Tongue (tissue), 2 donors: ENCODE measurements around the gene PRR29. TPM values are rescaled to one million over a fixed set of nuclear protein-coding genes. Genes with fewer than 3 reads are reported as not detected.
A peak's percentile ranks its signal among the peaks of the same experiment; 100 is the strongest.

Experiments used
- DNase-seq: peaks from one replicate; pipeline ENCODE4 v3.0.0-alpha.2; 2015
- total RNA-seq: library from RNA; depleted of rRNA; stranded (reverse); fragments of >200 nt; gene quantifications from one replicate; pipeline ENCODE4 v1.2.3, GENCODE V29; 2014

PRR29 gene
- 1.3 TPM for total RNA-seq

DNA sequence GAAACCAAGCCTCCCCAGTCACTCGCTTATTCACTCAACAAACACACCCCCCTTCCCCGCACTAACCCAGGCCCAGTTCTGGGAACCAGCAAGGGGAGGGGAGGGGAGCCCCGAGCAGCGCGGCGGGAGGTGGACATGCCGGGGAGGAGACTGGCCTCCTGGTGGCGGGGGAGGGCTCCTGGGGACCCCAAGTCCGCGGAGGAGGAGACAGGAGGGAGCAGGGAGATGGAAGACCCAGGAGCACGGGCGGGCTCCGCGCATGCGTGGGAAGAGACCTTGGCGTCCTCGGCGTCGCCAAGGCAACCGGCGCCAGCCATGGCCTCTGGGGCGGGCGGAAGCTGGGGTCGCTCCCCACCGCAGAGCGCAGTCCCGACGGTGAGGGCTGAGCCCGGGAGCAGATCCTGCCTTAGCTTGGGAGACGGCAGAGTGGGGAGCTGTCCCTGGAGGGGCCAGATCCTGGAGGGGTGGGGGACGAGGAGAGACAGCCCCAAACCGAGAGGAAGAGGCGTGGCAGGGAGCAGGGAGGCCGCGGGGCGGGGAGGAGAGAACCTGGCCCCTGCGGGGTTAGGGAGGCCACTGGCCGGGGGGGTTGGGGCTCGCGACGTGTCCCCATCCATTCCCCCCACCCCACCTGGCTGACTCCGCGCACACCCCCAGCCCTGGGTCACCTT lies at the start of gene PRR29:
TSS of gene PRR29 (plus strand) at position 302 of the 671 bp plus-strand sequence. CDS start at position 316, 14 bp downstream.
- DNase-seq, result peak; percentile 90

DNA sequence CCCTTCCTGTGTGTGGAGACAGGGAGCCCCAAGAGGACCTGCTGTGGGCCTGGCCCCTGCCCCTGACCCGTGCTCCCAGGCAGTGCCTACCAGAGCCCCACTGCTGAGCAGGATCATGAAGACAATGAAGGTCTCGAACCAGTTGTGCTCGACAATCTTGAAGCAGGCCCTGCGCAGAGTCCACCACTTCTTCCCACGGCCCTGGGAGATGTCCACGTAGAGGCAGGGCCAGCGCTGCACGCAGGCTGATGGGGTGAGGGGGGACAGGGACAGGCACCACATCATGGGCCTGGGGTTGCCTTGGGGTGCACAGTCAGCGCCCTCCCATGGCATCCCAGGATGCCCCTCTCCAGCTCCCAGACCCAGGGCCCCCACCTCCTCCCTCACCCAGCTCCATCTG lies 49.6 kb upstream of the PRR29 start:
- no peak for DNase-seq

DNA sequence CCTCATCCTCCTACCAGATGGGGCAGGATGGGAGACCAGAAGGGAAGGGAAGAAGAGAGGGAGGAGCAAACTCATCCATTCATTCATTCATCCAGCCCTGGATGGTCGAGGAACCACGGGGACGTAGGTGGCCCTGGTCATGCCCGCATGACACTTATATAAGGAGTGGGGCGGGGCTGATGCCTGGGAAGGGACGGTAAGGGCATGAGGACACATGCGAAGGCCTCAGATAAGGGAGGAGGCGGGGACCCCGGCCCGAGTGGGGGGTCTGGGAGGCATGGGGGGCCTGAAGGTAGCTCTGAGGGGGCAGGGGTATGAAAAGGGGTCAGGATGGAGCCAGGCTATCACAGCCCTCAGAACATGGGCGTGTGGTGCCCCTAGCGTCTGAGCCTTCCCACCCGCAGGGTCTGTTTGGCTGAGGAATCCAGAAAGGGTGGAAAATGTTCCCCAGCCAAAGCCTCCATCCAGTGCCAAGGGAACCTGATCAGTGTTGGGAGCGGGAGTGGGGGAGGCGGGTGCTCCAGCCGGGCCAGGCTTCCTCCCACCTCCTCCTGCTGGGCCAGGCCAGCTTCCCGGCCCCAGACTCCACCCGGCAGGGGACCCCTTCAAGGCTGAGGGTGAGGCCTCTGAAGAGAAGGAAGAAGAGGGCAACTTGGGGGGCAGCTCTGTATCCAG lies 48.4 kb upstream of the PRR29 start:
- peak; percentile 87 for DNase-seq

DNA sequence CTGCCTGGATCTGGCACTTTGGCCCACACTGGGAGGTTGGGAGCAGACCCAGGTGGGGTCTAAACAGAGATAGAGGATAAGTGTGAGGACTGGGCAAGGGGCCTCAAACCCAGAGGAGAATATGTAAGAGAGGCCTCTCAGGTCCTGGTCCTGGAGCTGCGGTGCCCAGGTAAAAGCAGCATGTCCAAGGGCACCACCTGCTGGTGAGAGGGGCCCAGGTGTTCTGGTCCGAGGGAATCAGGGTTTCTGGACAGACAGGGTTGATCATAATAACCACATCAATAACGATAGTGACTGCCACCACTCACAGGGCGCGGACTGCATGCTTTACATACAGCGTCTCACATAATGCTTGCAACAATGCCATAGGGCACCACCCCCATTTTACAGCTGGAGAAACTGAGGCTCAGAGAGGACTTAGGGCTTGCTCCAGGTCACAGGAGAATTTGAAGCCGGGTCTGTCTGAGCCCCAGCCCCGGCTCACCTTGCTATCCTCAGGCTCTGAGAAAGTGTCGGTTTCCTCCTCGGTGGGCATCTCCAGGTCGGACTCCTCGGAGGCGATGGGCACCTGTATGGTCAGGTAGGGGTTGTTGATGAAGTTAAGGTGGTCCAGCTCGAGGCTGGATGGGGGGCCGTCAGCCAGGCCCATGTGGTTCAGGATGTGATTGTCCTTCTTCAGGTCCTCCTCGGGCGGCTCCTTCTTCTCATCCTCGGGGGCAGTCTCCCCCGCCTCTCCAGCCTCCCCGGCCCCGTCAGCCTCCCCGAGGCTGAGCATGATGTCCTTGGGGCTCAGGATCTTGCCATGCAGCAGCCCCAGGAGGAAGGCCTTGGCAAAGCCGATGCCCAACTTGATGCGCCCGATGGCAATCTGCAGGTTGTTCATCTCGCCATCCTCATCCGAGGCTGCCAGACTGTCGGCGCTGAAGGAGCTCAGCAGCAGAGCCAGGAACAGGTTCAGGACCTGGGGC lies 46.9 kb upstream of the PRR29 start:
- no peak for DNase-seq

DNA sequence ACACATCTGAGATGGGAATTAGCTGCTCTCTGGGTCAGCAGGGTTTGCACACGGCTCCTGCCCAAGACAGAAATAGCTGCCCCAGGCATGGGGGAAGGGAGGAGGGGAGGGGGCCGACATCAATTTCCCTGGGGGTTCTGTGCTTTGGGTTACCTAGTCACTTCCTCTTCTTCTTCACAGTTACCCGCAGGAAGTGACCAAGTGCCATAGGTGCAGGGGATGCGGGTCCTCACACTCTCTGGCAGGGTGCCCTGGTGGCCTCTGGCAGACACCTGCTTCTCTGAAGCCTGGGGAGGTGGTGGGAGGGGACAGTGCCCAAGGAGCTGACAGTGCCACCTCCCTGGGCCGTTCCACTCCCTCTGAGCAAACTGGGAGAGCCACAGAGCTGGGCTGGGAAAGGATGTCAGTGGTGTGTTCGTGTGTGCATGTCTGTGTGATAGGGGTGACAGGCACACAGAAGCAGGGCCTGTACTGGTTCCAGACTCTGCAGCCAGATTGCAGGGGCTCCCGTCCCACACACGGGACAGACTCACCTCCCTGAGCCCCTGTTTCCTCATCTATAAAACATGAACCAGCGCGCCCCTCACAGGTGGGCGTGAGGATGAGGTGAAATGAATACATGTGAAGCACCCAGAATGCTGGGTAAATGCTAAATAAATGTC lies 43.6 kb upstream of the PRR29 start:
- DNase-seq, result peak; percentile 41

DNA sequence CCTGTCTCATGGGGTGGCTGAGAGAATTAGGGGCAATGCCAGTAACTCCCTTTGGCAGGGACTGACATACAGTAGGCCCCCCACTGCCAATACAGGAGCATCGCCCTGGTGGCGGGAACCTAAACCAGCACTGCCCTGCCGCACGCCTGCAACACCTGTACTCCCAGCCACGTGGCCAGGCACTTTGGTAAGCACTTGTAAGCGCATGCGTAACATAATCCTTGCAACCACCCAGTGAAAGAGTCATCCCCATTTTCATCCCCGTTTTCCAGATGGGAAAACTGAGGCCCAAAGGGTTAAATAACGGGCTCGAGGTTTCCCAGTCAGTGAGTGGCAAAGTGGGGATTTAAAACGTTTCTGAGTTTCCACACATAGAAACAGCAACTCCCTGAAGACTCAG lies 42.9 kb upstream of the PRR29 start:
- no peak for DNase-seq

DNA sequence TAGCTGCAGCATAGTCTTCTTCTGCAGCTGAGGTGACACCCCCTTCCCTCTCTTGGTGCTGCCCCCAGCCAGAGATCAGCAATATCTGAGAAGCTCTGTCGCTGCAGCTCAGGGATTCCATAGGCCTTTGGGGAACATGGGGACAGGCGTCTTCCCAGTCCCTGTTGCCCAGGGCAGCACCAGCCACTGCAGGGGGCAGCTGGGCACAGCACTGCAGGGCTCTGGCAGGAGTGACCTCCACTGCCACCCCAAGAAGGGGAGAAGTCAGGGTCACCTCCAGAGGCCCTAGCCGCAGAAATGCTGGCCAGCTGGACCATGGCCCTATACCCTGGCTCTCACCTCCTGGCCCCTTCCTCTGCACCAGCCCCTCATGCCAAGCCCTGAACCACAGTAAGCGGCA lies 42.4 kb upstream of the PRR29 start:
- no peak for DNase-seq

DNA sequence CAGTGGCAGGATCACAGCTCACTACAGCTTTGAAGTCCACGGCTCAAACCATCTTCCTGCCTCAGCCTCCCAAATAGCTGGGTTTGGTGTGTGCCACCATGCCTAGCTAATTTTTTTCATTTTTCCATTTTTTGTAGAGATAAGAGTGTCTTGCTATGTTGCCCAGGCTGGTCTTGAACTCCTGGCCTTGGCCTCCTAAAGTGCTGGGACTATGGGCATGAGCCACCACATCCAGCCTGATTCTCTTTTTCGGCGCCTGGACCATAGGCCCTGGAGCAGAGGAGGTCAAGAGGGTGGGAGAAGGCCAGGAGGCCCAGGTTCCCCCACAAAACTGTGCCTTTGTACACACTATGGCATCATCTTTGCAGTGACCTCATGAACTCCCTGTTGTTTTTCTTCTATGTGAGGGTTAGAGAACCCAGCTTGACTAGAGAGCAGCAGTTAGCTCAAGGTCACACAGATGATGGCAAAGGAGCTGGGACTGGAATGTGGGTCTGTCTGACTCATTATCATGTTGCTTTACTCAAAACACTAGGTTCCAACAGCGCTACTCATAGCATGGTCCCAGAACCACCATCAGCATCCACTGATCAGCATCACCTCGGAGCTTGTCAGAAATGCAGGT lies 41.7 kb upstream of the PRR29 start:
- DNase-seq, result no peak

DNA sequence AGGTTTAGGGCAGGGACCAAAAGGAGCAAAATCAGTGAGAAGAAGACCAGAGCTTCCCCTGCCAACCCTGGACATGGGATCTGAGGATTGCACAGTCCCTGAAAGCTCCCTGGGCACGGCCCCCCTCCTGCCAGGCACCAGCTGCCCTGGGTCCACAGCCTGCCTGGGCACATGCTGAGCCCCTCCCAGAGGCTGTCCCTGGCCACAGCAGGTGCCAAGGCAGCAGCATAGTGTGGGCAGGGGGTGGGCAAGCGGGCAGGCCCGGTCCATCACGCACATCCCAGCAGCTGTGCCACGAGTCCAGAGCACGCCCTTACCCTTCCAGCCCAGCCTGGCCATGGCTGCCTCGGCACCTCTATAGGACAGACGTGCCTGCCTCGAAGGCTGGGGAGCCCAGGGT lies 38.1 kb upstream of the PRR29 start:
- DNase-seq, result peak; percentile 89

DNA sequence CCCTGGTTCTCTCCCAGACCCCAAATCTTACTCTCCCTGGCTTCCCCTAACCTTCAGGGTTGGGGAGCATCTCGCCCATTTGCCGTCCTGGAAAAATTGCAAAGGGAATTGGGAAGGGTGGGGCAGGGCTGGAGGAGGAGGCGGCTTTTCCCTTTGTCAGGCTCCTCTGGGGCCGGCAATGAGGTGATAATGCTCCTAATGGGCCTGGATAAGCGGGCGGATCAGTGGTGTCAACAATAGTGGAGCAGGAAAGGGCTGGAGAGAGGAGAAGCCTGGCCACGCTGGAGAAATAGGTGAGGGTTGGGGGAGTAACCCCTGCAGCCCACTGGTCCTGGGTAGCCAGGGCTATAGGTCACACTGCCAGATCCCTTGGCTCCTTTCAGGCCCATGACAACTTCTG lies 37.7 kb upstream of the PRR29 start:
- no peak for DNase-seq

DNA sequence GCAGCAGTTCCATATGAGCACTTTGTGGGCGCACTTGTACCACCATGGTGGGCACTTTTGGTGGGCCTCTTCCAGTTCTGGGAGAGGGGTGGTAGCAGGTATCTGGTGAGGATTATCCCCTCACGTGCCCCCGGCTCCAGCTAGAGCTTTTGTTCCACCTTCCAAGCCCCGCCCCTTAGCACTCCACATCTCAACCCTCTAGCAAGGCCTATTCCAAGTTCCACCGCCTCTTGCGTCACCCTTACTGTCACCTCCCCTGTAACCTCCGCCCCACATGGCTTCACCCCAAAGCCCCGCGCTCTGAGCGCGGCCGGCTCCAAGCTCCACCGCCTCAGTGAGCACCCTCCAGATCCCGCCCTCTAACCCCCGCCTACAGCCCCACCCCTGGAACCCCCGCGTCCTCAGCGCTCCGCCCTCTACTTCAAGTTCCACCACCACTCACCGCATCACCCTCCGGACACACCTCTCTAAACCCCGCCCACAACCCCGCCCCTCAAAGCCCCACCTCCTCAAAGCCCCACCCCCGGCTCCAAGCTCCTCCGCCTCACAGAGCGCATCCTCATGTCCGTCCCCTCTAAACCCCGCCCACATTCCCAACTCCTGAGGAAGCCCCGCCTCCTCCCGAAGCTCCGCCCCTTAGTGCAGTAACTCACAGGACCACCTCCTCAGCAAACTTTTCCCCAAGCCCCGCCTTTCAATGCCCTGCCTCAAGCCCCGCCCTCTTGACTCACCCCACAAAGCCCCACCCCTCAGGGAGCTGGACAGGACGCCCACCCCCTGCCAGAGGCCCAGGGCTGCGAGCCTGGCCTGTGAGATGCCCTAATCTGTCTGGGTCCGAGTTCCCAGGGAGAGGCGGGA lies 36.6 kb upstream of the PRR29 start:
- peak; percentile 72 for DNase-seq

DNA sequence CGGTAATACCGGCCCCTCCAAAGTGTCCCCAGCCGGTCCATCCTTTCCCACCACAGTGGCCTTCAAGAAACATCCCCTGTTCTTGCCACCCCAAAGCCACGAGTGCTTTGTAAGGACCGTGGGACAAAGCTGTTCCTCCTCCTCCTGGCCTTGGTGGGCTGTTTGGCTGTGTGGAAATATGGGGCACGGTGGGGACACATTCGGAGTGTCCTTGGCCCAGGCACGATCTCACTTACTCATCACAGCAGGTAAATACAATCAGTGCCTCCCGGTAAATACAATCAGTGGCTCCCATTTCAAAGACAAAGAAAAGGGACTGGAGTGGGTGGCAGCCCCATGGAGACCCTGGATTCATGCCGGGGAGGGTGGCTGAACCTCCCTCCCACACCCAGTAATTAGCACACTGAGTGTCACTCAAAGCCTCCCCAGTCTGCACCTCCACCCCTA lies 35.8 kb upstream of the PRR29 start:
- DNase-seq, result no peak

DNA sequence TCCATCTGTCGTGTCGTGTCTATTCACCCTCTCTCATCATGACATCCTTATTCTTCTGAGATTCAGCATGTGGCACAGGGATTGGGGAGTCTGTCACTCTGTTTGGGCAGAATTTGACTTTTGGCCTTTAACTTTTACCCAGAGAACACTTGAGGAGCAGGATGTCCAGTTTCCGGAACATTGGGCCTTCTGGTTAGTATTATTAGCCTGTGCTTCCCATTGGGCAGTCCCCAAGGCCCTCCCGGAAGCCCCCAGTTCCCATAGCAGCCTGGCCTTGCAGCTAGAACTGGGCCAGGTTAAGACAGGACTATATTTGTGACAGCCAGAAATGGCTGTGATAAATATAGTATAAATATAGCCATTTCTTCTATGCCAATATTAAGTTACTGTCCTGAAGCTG lies 35.0 kb upstream of the PRR29 start:
- DNase-seq, result no peak

DNA sequence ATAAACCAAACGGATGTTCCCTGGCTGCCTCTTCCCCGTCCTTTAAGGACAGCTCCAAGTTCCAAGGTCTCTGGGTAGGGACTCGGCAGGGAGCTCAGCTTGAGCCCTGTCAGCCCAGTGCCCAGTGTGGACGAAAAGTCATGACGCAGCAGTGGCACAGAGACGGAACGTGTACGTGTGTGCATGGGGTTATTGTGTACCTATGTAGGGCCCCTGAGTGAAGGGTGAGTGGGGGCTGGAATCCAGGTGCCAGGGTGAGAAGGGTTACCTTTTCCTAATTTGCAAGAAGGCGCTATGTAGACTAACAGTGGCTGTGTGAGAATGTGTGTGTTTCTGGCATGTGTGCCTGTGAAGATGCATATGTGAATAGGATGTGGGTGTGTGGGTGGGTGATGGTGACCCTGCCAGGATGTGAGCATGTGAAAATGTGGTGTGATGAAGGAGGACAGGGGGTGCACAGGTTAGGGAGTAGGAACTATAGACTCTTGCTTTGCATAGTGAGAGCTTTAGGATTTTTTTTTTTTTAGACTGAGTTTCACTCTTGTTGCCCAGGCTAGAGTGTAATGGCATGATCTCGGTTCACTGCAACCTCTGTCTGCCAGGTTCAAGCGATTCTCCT lies 31.4 kb upstream of the PRR29 start:
- DNase-seq, result no peak

DNA sequence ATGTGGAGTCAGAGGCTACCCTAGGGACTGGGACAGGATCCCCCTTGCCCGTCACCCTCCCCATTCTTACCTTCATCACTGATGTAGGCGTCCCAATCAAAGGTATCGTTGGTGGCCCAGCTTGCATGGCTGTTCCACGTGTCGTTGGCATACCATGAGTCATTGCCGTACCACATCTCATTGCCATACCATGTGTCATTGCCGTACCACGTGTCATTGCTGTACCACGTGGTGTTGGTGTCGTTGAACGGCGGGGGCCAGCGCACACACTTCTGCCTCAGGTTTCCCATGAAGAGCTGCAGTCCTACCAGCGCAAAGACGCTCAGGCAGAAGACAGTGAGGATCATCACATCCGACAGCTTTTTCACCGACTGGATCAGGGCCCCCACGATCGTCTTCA lies 30.2 kb upstream of the PRR29 start:
- DNase-seq, result no peak

DNA sequence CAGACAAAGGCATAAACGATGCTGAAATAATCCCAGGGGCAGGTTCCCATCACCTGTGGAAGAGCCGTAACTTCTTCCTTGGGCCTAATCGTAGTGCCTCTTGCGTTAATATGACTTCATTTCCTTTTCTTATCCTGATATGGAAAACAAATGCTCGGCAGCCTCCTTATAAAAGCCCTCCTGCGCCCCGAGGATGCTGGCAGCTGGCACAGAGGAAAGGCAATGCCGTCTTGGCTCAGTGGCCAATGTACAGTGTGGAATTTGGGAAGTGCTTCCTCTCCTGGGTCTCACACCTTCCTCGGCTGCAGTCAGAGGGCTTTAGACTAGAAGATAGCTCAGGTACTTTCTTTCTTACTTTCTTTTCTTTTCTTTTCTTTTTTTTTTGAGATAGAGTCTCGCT lies 28.9 kb upstream of the PRR29 start:
- DNase-seq, result no peak

DNA sequence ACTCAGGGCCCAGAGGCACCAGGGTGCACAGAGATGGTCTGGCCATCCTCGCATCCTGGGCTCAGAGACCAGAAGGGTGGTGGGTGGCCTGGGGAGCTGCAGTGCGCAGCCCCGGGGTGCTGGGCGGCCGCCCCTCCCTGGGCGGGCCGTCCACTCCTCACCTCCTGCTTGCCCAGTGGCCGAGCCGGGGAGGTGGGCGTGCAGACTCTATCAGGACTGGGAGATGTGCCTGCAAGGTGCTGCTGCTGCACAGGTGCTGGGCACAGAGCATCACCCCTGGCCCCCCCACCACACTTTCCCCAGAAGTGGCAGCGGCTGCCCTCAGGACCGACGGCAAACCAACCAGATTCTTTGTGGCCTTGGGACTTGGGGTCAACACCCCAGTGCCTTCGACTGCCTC lies 25.4 kb upstream of the PRR29 start, which contains the start of gene SCN4A:
TSS of gene SCN4A (minus strand) at position 123 of the 400 bp plus-strand sequence. CDS start at position 46, 77 bp downstream.
- no peak for DNase-seq

DNA sequence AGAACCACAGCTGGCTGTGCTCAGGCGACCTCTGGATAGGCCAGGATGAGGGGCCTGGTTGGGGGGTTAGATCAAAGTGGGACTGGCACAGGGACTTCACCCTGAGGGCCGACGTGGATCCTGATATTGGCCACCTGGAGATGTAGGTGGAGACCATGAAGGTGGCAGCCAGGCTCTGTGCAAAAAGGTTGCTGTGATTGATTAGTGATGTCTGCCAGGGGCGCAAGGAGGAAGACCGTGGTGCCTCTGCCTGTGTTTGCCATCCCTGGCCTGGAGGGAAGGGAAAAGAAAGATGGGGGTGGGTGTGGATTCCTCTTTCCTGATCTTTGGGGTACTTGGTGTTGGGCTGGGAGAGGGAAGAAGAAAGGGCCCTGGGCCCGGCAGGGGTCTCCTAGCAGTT lies 24.9 kb upstream of the PRR29 start:
- DNase-seq, result no peak

DNA sequence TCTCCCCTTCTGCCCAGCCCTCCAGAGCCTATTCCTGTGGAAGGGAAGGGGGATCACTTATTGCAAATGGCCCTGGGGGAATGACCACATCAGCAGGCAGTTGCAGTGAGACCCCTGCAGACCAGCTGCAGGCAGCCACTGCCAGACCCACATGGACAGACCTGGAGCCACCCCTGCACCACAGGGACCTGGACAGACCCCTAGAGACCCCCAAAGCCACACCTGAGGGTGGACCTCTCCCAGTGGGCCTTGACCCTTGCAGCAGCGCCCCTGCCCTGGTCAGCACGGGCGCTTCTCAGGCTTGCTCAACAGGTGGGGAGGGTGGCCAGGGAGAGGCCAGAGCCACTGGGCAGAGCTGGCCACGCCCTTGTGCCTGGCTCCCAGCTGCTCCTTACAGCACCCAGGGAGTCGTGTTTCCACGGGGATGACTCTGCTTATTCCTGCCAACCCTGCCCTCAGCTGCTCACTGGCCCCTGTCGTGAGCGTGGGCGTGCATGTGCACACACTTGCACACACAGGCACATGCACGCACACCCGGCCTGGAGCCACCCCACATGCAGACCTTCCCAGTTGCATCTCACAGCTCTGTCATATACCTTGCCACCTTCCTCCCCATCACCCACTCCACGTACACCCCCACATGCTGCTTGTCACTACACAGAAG lies 24.1 kb upstream of the PRR29 start:
- peak; percentile 66 for DNase-seq
